Measurements from ENCODE around the gene TRPV2. TPM values are rescaled to one million over a fixed set of nuclear protein-coding genes. Genes with fewer than 3 reads are reported as not detected.
"Not testable (repeated sequence)": the region's sequence is repeated elsewhere in the genome, so short reads cannot be mapped to it uniquely, and the experiment has no call there.

Gene TRPV2
- total and polyA plus RNA-seq, 11 donors, result 5.2 to 43.5 (median 8.8) TPM

- no peak for DNase-seq
- intact Hi-C loops (cut with DNase I), result no loop called here
Observed at GRCh38 chr17:16398270-16399267, 16.8 kb upstream of the TRPV2 start.

GRCh38 chr17:16403847-16404246 is 11.5 kb upstream of the TRPV2 start:
- ATAC-seq; H3K27me3 ChIP-seq; H3K4me3 ChIP-seq; DNase-seq; H3K9me3 ChIP-seq; H3K27ac ChIP-seq; H3K36me3 ChIP-seq; intact Hi-C loops (cut with DNase I): not testable (repeated sequence)
- WGBS, 4 donors, result 94 to 96% (median 95%) methylated on average over 9 of the region's 9 CpGs
- H3K4me1 ChIP-seq, result peaks cover 0 to 20% (median 8%) of the 10 kb centered on the region in 12 donors

More at GRCh38 chr17:16398270-16399267, 16.8 kb upstream of the TRPV2 start:
- Histone ChIP-seq H3K4me3 (no peak overlapping the region), H3K27me3 (no peaks in the 10 kb centered on the region), H3K27ac (no peak overlapping the region), H3K9me3 (no peaks in the 10 kb centered on the region), H3K36me3 (no peaks in the 10 kb centered on the region), H3K4me1 (peaks cover 0 to 14% (median 7%) of the 10 kb centered on the region in 12 donors)
- TF ChIP-seq POLR2A (IDR thresholded peaks at IDR 0.05) (no peak), CTCF (IDR thresholded peaks at IDR 0.05) (no peak)
- WGBS, 4 donors, result 66 to 71% (median 67%) methylated on average over 9 of the region's 9 CpGs
- ATAC-seq, result no peak

GRCh38 chr17:16406742-16407674 is 8.4 kb upstream of the TRPV2 start:
- ATAC-seq, result peak; percentile 76 to 94 (median 82)

More at GRCh38 chr17:16406742-16407674, 8.4 kb upstream of the TRPV2 start:
- H3K27ac ChIP-seq, result peak overlapping the region; percentile 37 to 92 (median 80)
- no peaks in the 10 kb centered on the region for H3K36me3 ChIP-seq
- TF ChIP-seq POLR2A (IDR thresholded peaks at IDR 0.05) (peak in 1 of 2 donors; percentile 26), CTCF (IDR thresholded peaks at IDR 0.05) (no peak)
- 6 to 8% (median 7%) methylated on average over 64 to 67 of the region's 67 CpGs for WGBS, 4 donors
- DNase-seq, result peak; percentile 75 to 86 (median 78)
- H3K9me3 ChIP-seq, result no peaks in the 10 kb centered on the region
- H3K4me1 ChIP-seq, result peaks cover 0 to 20% (median 8%) of the 10 kb centered on the region in 12 donors
- no peaks in the 10 kb centered on the region for H3K27me3 ChIP-seq
- peak overlapping the region; percentile 36 to 79 (median 58) for H3K4me3 ChIP-seq
- intact Hi-C loops (cut with DNase I), result loop anchor here in 1 of 10 donors (1.0 kb wide), 1 partner anchor 26 kb away; the partner anchor contains the start of gene UBB
